ENCODE data around the gene MAGI1. TPM values are rescaled to one million over a fixed set of nuclear protein-coding genes. Genes with fewer than 3 reads are reported as not detected.

Gene MAGI1
- total RNA-seq, 4 donors from 2014 or later, result 17.2 to 40.8 (median 28.1) TPM

DNA sequence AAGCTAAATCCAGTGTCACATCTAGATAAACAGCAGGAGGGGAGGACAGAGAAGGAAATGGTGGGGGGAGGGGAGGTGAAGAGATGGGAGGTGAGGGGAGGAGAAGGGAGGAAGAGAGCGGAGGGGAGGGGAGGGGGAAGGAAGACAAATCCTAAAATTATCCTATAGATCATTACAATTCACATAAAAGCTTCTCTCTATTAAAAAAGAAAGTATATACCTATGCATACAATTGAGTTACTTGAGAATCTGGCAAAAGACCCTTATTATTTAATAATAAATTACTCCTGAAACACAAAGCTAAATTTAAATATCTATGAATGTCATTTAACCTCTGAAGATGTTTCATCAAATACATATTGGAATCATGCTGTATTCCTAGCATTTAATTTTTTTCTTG lies 303.9 kb downstream of the MAGI1 start:
- Histone ChIP-seq H3K9me3 (no peaks in the 10 kb centered on the region), H3K4me1 (peaks cover 0 to 15% (median 0%) of the 10 kb centered on the region in 3 donors), H3K27ac (no peak overlapping the region), H3K4me3 (no peak overlapping the region), H3K27me3 (no peaks in the 10 kb centered on the region), H3K36me3 (no peaks in the 10 kb centered on the region)
- 60 to 78% methylated on average over 1 of the region's 1 CpG for WGBS, 2 donors (ENCODE audit: low coverage in 1 of 2)
- ATAC-seq, result no peak
- no peak for TF ChIP-seq POLR2AphosphoS5 (IDR thresholded peaks at IDR 0.05)
- no peak for TF ChIP-seq POLR2A (IDR thresholded peaks at IDR 0.05)

- no peak for ATAC-seq
- no peaks in the 10 kb centered on the region for H3K27me3 ChIP-seq
- WGBS, 2 donors (ENCODE audit: low coverage in 1 of 2), result 20 to 51% methylated on average over 1 to 2 of the region's 3 CpGs
Observed at GRCh38 chr3:65734382-65734781, 304.3 kb downstream of the MAGI1 start.

DNA sequence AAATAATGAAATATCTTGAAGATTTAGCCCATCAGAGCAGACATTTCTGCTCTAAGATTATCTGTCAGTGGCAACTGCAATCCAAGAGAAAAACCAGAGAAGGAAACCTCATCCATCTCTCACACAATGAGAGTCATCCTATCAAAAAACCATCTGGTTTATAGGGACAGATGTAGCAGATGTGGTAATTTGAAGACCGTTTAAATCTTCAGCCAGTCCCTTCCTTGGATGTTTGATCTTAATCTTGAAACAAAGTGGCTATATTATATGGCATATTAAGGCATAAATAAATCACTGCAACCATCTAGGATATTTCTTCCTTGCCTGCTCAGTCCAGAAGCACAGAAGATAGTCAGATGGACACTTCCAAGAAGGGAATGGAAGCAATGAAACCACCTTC lies 305.3 kb downstream of the MAGI1 start:
- no peaks in the 10 kb centered on the region for H3K9me3 ChIP-seq
- ATAC-seq, result no peak
- no peaks in the 10 kb centered on the region for H3K36me3 ChIP-seq
- H3K27me3 ChIP-seq, result no peaks in the 10 kb centered on the region
- no peak overlapping the region for H3K4me3 ChIP-seq
- no peak overlapping the region for H3K27ac ChIP-seq
- no peak for TF ChIP-seq POLR2A (IDR thresholded peaks at IDR 0.05)
- no peak for TF ChIP-seq CTCF (IDR thresholded peaks at IDR 0.05)
- TF ChIP-seq EP300 (IDR thresholded peaks at IDR 0.05), result no peak
- no peak for TF ChIP-seq POLR2AphosphoS5 (IDR thresholded peaks at IDR 0.05)
- peaks cover 3 to 28% (median 8%) of the 10 kb centered on the region in 3 donors for H3K4me1 ChIP-seq
- 60 to 74% methylated on average over 1 of the region's 1 CpG for WGBS, 2 donors (ENCODE audit: low coverage in 1 of 2)

More at GRCh38 chr3:65734382-65734781, 304.3 kb downstream of the MAGI1 start:
- Histone ChIP-seq H3K4me1 (peaks cover 3 to 19% (median 4%) of the 10 kb centered on the region in 3 donors), H3K27ac (no peak overlapping the region), H3K9me3 (no peaks in the 10 kb centered on the region), H3K4me3 (no peak overlapping the region), H3K36me3 (no peaks in the 10 kb centered on the region)
- TF ChIP-seq CTCF (IDR thresholded peaks at IDR 0.05) (no peak), EP300 (IDR thresholded peaks at IDR 0.05) (no peak), POLR2AphosphoS5 (IDR thresholded peaks at IDR 0.05) (no peak), POLR2A (IDR thresholded peaks at IDR 0.05) (no peak)

- Histone ChIP-seq H3K4me3 (no peak overlapping the region), H3K27me3 (no peaks in the 10 kb centered on the region), H3K9me3 (no peaks in the 10 kb centered on the region), H3K4me1 (peaks cover 3 to 29% (median 8%) of the 10 kb centered on the region in 3 donors), H3K27ac (no peak overlapping the region), H3K36me3 (no peaks in the 10 kb centered on the region)
- TF ChIP-seq POLR2A (IDR thresholded peaks at IDR 0.05) (no peak), CTCF (IDR thresholded peaks at IDR 0.05) (peak; percentile 53 to 75 (median 68)), EP300 (IDR thresholded peaks at IDR 0.05) (no peak), POLR2AphosphoS5 (IDR thresholded peaks at IDR 0.05) (no peak)
- peak; percentile 62 for ATAC-seq
- 26 to 35% methylated on average over 5 to 6 of the region's 6 CpGs for WGBS, 2 donors (ENCODE audit: low coverage in 1 of 2)
Observed at GRCh38 chr3:65732051-65732935, 306.4 kb downstream of the MAGI1 start.

- Histone ChIP-seq H3K4me1 (peaks cover 3 to 29% (median 8%) of the 10 kb centered on the region in 3 donors), H3K36me3 (no peaks in the 10 kb centered on the region), H3K27me3 (no peaks in the 10 kb centered on the region), H3K27ac (no peak overlapping the region), H3K4me3 (no peak overlapping the region), H3K9me3 (no peaks in the 10 kb centered on the region)
- WGBS, 2 donors (ENCODE audit: low coverage in 1 of 2), result 89 to 94% methylated on average over 3 to 5 of the region's 7 CpGs
- TF ChIP-seq EP300 (IDR thresholded peaks at IDR 0.05) (no peak), POLR2AphosphoS5 (IDR thresholded peaks at IDR 0.05) (no peak), CTCF (IDR thresholded peaks at IDR 0.05) (no peak), POLR2A (IDR thresholded peaks at IDR 0.05) (no peak)
- ATAC-seq, result no peak
Observed at GRCh38 chr3:65730449-65730848, 308.3 kb downstream of the MAGI1 start.
